ENCODE data around the gene TMEM9. TPM values are rescaled to one million over a fixed set of nuclear protein-coding genes. Genes with fewer than 3 reads are reported as not detected.

Gene TMEM9
- total and polyA plus RNA-seq, 2 of the 8 experiments (the other 6 are each of a cell fraction or from before 2014, with no cell fraction given) = 79.9 to 181 TPM

GRCh38 chr1:201140941-201141260, 13.4 kb downstream of the TMEM9 start (continued):
- TF ChIP-seq PHF8 (conservative IDR thresholded peaks at IDR 0.05; ENCODE audit: low read depth, low read length) = no peak
- TF ChIP-seq TAF7 (optimal IDR thresholded peaks at IDR 0.05; ENCODE audit: borderline replicate concordance, low read depth, low read length) = no peak
